ENCODE data around the gene CDC14C.

CDC14C gene

GRCh38 chr7:48971173-48971572 lies 46.8 kb downstream of the CDC14C start:
- Histone ChIP-seq H3K9ac (ENCODE audit: low read depth, low read length, poor library complexity, severe bottlenecking) (no peak overlapping the region), H3K27me3 (ENCODE audit: insufficient read depth, low read length, poor library complexity, severe bottlenecking) (no peaks in the 10 kb centered on the region), H3K4me3 (ENCODE audit: low read length, poor library complexity, severe bottlenecking) (no peak overlapping the region), H4K20me1 (ENCODE audit: insufficient read depth, low read length, poor library complexity, severe bottlenecking) (no peaks in the 10 kb centered on the region), H3K9me2 (replicated peaks; ENCODE audit: low read depth, low read length) (no peaks in the 10 kb centered on the region), H3F3A (ENCODE audit: low read depth) (no peaks in the 10 kb centered on the region), H3K4me2 (ENCODE audit: low read depth, low read length, poor library complexity, severe bottlenecking) (no peak overlapping the region), H3K9me3 (ENCODE audit: insufficient read depth, low read depth, low read length) (no peaks in the 10 kb centered on the region), H3K79me2 (ENCODE audit: insufficient read depth, low read length) (no peaks in the 10 kb centered on the region), H3K4me1 (ENCODE audit: insufficient read depth, low read length, poor library complexity, severe bottlenecking) (no peaks in the 10 kb centered on the region), H2AFZ (ENCODE audit: low read length) (no peak overlapping the region), H3K36me3 (ENCODE audit: insufficient read depth, low read length) (no peaks in the 10 kb centered on the region)
- TF ChIP-seq EZH2phosphoT487 (IDR thresholded peaks at IDR 0.05; ENCODE audit: borderline replicate concordance), result no peak
- TF ChIP-seq CTCF (conservative IDR thresholded peaks at IDR 0.05; ENCODE audit: low read length), result no peak

- TF ChIP-seq CTCF (conservative IDR thresholded peaks at IDR 0.05; ENCODE audit: low read length) (no peak), EZH2phosphoT487 (IDR thresholded peaks at IDR 0.05; ENCODE audit: borderline replicate concordance) (no peak)
- H3K4me3 ChIP-seq (ENCODE audit: low read length, poor library complexity, severe bottlenecking), result no peak overlapping the region
- no peaks in the 10 kb centered on the region for H3K27me3 ChIP-seq (ENCODE audit: insufficient read depth, low read length, poor library complexity, severe bottlenecking)
- H3K9ac ChIP-seq (ENCODE audit: low read depth, low read length, poor library complexity, severe bottlenecking), result no peak overlapping the region
- H3K4me2 ChIP-seq (ENCODE audit: low read depth, low read length, poor library complexity, severe bottlenecking), result no peak overlapping the region
- H3K9me2 ChIP-seq (replicated peaks; ENCODE audit: low read depth, low read length), result no peaks in the 10 kb centered on the region
- H4K20me1 ChIP-seq (ENCODE audit: insufficient read depth, low read length, poor library complexity, severe bottlenecking), result no peaks in the 10 kb centered on the region
- no peaks in the 10 kb centered on the region for H3K79me2 ChIP-seq (ENCODE audit: insufficient read depth, low read length)
- H3K9me3 ChIP-seq (ENCODE audit: insufficient read depth, low read depth, low read length), result no peaks in the 10 kb centered on the region
- no peaks in the 10 kb centered on the region for H3K36me3 ChIP-seq (ENCODE audit: insufficient read depth, low read length)
- H2AFZ ChIP-seq (ENCODE audit: low read length), result no peak overlapping the region
- no peaks in the 10 kb centered on the region for H3F3A ChIP-seq (ENCODE audit: low read depth)
- no peaks in the 10 kb centered on the region for H3K4me1 ChIP-seq (ENCODE audit: insufficient read depth, low read length, poor library complexity, severe bottlenecking)
These were observed 51.9 kb downstream of the CDC14C start for GRCh38 chr7:48976253-48976652.

GRCh38 chr7:48976850-48977249 lies 52.5 kb downstream of the CDC14C start:
- Histone ChIP-seq H3K4me2 (ENCODE audit: low read depth, low read length, poor library complexity, severe bottlenecking) (no peak overlapping the region), H3K79me2 (ENCODE audit: insufficient read depth, low read length) (no peaks in the 10 kb centered on the region), H3K4me3 (ENCODE audit: low read length, poor library complexity, severe bottlenecking) (no peak overlapping the region), H4K20me1 (ENCODE audit: insufficient read depth, low read length, poor library complexity, severe bottlenecking) (no peaks in the 10 kb centered on the region), H2AFZ (ENCODE audit: low read length) (no peak overlapping the region), H3K9ac (ENCODE audit: low read depth, low read length, poor library complexity, severe bottlenecking) (no peak overlapping the region), H3K9me2 (replicated peaks; ENCODE audit: low read depth, low read length) (no peaks in the 10 kb centered on the region), H3K9me3 (ENCODE audit: insufficient read depth, low read depth, low read length) (no peaks in the 10 kb centered on the region), H3K36me3 (ENCODE audit: insufficient read depth, low read length) (no peaks in the 10 kb centered on the region), H3K4me1 (ENCODE audit: insufficient read depth, low read length, poor library complexity, severe bottlenecking) (no peaks in the 10 kb centered on the region), H3F3A (ENCODE audit: low read depth) (no peaks in the 10 kb centered on the region), H3K27me3 (ENCODE audit: insufficient read depth, low read length, poor library complexity, severe bottlenecking) (no peaks in the 10 kb centered on the region)
- TF ChIP-seq EZH2phosphoT487 (IDR thresholded peaks at IDR 0.05; ENCODE audit: borderline replicate concordance), result no peak
- TF ChIP-seq CTCF (conservative IDR thresholded peaks at IDR 0.05; ENCODE audit: low read length), result no peak
